PFSK-1 (cell line): ENCODE results near the gene F2RL3.

Source experiments
- POLR2AphosphoS5 ChIP-seq: IDR thresholded peaks from 2 replicates; pipeline ENCODE4 v1.6.1; 2012; ENCODE audit warnings: low read depth, mild to moderate bottlenecking, control low read depth, low read length, moderate library complexity
- TF ChIP-seq, protein P1 (sequence below), 2 experiments: IDR thresholded peaks; 2 replicates each; pipeline versions ENCODE4 v1.6.1 to v1.8.0; 2011 to 2012; ENCODE audit warnings: low read depth in 2 of 2, low read length in 2 of 2, control low read depth in 1 of 2, inconsistent platforms in 1 of 2, mild to moderate bottlenecking in 1 of 2, moderate library complexity in 1 of 2; ENCODE audit not compliant: insufficient read depth in 1 of 2

DNA sequence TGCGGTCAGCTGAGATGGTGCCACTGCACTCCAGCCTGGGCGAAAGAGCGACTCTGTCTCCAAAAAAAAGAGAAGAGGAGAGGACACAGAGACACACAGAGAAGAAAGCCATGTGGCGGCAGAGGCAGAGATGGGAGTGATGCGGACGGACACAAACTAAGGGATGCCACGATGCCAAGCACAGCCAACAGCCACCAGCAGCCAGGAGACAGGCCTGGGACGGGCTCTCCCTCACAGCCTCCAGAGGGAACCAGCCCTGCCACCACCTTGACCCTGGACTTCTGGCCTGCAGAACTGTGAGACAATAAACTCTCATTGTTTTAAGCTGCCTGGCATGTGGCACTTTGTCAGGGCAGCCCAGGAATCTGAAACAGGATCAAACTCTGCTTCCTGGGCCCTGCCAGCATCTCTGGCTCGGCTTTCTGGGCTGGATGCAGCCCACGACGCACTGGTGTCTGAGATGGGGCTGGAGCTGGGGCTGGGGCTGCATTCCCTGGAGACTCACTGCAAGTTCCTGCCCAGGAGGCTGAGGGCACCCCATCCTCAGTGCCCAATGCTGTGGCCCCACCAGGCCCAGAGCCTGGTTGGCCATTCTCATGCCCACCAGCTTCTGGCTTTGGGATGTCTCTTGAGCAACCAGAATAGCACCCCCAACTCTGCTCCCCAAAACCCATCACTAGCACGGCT, 3.0 kb downstream of the F2RL3 start:
- TF ChIP-seq, protein P1, sequence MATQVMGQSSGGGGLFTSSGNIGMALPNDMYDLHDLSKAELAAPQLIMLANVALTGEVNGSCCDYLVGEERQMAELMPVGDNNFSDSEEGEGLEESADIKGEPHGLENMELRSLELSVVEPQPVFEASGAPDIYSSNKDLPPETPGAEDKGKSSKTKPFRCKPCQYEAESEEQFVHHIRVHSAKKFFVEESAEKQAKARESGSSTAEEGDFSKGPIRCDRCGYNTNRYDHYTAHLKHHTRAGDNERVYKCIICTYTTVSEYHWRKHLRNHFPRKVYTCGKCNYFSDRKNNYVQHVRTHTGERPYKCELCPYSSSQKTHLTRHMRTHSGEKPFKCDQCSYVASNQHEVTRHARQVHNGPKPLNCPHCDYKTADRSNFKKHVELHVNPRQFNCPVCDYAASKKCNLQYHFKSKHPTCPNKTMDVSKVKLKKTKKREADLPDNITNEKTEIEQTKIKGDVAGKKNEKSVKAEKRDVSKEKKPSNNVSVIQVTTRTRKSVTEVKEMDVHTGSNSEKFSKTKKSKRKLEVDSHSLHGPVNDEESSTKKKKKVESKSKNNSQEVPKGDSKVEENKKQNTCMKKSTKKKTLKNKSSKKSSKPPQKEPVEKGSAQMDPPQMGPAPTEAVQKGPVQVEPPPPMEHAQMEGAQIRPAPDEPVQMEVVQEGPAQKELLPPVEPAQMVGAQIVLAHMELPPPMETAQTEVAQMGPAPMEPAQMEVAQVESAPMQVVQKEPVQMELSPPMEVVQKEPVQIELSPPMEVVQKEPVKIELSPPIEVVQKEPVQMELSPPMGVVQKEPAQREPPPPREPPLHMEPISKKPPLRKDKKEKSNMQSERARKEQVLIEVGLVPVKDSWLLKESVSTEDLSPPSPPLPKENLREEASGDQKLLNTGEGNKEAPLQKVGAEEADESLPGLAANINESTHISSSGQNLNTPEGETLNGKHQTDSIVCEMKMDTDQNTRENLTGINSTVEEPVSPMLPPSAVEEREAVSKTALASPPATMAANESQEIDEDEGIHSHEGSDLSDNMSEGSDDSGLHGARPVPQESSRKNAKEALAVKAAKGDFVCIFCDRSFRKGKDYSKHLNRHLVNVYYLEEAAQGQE (IDR thresholded peaks at IDR 0.05; ENCODE audit: insufficient read depth in 1 of 2, low read depth in 2 of 2, low read length in 2 of 2): no peak
- no peak for TF ChIP-seq POLR2AphosphoS5
